ENCODE data around the gene HS6ST1.

The HS6ST1 gene

GRCh38 chr2:128282246-128282975 is 36.3 kb downstream of the HS6ST1 start:
- CTCF ChIA-PET: no interaction called here

DNA sequence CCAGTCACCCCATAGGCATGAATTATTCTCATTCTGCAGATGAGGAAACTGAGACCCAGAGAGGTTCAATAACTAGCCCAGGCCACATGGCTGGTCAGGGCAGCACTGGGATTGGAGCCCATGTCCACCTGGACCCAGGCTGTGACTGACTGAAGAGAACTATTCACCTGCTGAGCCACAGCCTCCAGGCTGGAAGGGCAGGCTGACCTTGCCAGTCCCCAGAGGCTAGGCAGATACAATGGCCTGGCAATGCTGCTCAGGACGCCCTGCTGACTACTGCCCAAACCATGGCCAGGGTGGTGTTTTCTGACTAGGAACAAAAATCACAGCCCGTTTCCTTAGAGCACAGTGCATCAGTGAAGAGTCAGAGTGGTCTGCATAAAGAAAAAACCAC is 36.8 kb downstream of the HS6ST1 start:
- CTCF ChIA-PET: no interaction called here

More at GRCh38 chr2:128282246-128282975, 36.3 kb downstream of the HS6ST1 start:
- no peak for DNase-seq (ENCODE audit: extremely low spot score)
- TF ChIP-seq, protein P1, sequence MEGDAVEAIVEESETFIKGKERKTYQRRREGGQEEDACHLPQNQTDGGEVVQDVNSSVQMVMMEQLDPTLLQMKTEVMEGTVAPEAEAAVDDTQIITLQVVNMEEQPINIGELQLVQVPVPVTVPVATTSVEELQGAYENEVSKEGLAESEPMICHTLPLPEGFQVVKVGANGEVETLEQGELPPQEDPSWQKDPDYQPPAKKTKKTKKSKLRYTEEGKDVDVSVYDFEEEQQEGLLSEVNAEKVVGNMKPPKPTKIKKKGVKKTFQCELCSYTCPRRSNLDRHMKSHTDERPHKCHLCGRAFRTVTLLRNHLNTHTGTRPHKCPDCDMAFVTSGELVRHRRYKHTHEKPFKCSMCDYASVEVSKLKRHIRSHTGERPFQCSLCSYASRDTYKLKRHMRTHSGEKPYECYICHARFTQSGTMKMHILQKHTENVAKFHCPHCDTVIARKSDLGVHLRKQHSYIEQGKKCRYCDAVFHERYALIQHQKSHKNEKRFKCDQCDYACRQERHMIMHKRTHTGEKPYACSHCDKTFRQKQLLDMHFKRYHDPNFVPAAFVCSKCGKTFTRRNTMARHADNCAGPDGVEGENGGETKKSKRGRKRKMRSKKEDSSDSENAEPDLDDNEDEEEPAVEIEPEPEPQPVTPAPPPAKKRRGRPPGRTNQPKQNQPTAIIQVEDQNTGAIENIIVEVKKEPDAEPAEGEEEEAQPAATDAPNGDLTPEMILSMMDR (IDR thresholded peaks at IDR 0.05; ENCODE audit: control extremely low read depth, extremely low read depth, low read depth, missing control alignments): no peak
- POLR2A ChIA-PET: interaction anchor here (1.0 kb wide), 1 partner anchor 34 kb away, joined by 4 read pairs; no protein-coding TSS in a partner anchor

DNA sequence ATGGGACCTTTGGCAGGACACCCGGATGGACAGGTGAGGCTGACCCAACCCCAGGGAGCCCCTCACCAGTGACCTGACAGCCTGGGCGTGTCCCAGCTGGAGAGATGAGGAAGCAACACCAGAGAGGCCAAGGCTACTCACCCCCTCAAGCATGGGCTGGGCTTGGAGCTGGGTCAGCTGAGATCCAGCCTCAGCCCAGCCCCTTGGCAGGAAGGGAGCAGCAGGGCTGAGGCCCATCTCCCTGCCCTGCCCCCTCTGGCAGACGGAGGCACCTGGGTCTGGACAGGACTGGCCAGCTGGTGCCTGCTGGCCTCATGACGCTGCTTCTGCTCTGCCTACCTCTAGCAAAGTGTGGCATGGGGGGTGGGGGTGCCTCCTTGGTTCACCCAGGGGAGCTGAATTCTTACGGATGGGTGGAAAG is 37.8 kb downstream of the HS6ST1 start:
- TF ChIP-seq, protein P1 (IDR thresholded peaks at IDR 0.05; ENCODE audit: control extremely low read depth, extremely low read depth, low read depth, missing control alignments): no peak
- ChIA-PET CTCF (no interaction called here), POLR2A (no interaction called here)
- no peak for DNase-seq (ENCODE audit: extremely low spot score)

More for the DNA sequence above, 36.8 kb downstream of the HS6ST1 start:
- POLR2A ChIA-PET: no interaction called here
- DNase-seq (ENCODE audit: extremely low spot score): no peak
- TF ChIP-seq, protein P1 (IDR thresholded peaks at IDR 0.05; ENCODE audit: control extremely low read depth, extremely low read depth, low read depth, missing control alignments): no peak

GRCh38 chr2:128280158-128280871 is 38.4 kb downstream of the HS6ST1 start:
- POLR2A ChIA-PET: no interaction called here
- TF ChIP-seq, protein P1 (IDR thresholded peaks at IDR 0.05; ENCODE audit: control extremely low read depth, extremely low read depth, low read depth, missing control alignments): no peak
- CTCF ChIA-PET: no interaction called here
- DNase-seq (ENCODE audit: extremely low spot score): no peak

DNA sequence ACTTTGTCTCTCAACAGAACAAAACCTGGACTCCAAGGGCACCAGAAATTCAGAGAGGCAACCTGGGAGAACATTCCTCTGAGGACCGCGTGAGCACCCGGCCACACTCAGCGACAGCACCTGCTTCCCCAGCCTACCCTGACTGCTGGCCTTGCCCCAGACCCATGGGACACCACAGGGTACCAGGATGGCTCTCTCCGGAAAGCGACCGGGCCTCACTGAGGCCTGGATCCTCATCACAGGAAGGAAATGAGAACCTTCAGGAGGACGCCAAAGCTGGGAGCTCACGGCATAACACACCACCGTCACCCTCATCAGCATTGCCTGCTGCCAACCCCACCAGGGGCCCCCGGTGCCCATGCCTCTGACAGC is 38.9 kb downstream of the HS6ST1 start:
- POLR2A ChIA-PET: no interaction called here
- CTCF ChIA-PET: no interaction called here
- TF ChIP-seq, protein P1 (IDR thresholded peaks at IDR 0.05; ENCODE audit: control extremely low read depth, extremely low read depth, low read depth, missing control alignments): no peak
- DNase-seq (ENCODE audit: extremely low spot score): no peak

GRCh38 chr2:128279009-128279408 is 39.7 kb downstream of the HS6ST1 start:
- no peak for DNase-seq (ENCODE audit: extremely low spot score)
- ChIA-PET POLR2A (no interaction called here), CTCF (interaction anchor here (1.2 kb wide), 1 partner anchor 12 kb away, joined by 3 read pairs; no protein-coding TSS in a partner anchor)
- TF ChIP-seq, protein P1 (IDR thresholded peaks at IDR 0.05; ENCODE audit: control extremely low read depth, extremely low read depth, low read depth, missing control alignments): no peak
